Keratinocyte (primary cell): Measurements from ENCODE around the gene ABCB11. TPM values are rescaled to one million over a fixed set of nuclear protein-coding genes. Genes with fewer than 3 reads are reported as not detected.

Source experiments
- DNase-seq: peaks from one replicate; pipeline ENCODE4 v3.0.0-alpha.2; 2011; ENCODE audit warnings: low read depth, missing footprints, low spot score
- FAIRE-seq: peaks from 2 replicates; lab custom pipeline; 2011; peaks lifted over from hg19 to GRCh38; lab: Jason Lieb, UNC
- H2AFZ ChIP-seq: 2 replicates; pipeline ENCODE4 v1.6.0; 2012; ENCODE audit warnings: low read length, control low read depth, inconsistent platforms; ENCODE audit not compliant: control insufficient read depth
- H3K27ac ChIP-seq: 2 replicates; pipeline ENCODE4 v1.5.1; 2011; ENCODE audit warnings: low read length; ENCODE audit not compliant: control insufficient read depth, insufficient read depth
- H3K27me3 ChIP-seq: 3 replicates; pipeline ENCODE4 v1.6.0; 2011; ENCODE audit warnings: low read length; ENCODE audit not compliant: control insufficient read depth, insufficient read depth; ENCODE audit errors: extremely low read depth
- H3K36me3 ChIP-seq, 2 experiments: 2 replicates in 1 of 2; 3 replicates in 1 of 2; pipeline ENCODE4 v1.5.1; 2011; ENCODE audit warnings: low read length in 2 of 2, mild to moderate bottlenecking in 1 of 2; ENCODE audit not compliant: control insufficient read depth in 2 of 2, insufficient read depth in 2 of 2; ENCODE audit errors: extremely low read depth in 1 of 2
- H3K4me1 ChIP-seq: 3 replicates; pipeline ENCODE4 v1.5.1; 2011; ENCODE audit warnings: low read length; ENCODE audit not compliant: control insufficient read depth, insufficient read depth; ENCODE audit errors: extremely low read depth
- H3K4me2 ChIP-seq: 3 replicates; pipeline ENCODE4 v1.6.0; 2011; ENCODE audit warnings: low read depth, low read length; ENCODE audit not compliant: control insufficient read depth, insufficient read depth; ENCODE audit errors: extremely low read depth
- H3K4me3 ChIP-seq, 3 experiments: fragments of 200-600 bp in 1 of 3; sonication (generic) in 1 of 3; 2 replicates in 2 of 3; 3 replicates in 1 of 3; pipeline ENCODE4 v1.5.1; 2011 to 2016; ENCODE audit warnings: low read length in 3 of 3, mild to moderate bottlenecking in 3 of 3, control low read depth in 2 of 3, inconsistent platforms in 1 of 3, low read depth in 1 of 3, mixed read lengths in 1 of 3, mixed run types in 1 of 3, moderate library complexity in 1 of 3; ENCODE audit not compliant: control insufficient read depth in 2 of 3, insufficient read depth in 2 of 3; ENCODE audit errors: extremely low read depth in 1 of 3
- H3K79me2 ChIP-seq: 2 replicates; pipeline ENCODE4 v1.6.0; 2012; ENCODE audit warnings: low read length; ENCODE audit not compliant: control insufficient read depth, insufficient read depth
- H3K9ac ChIP-seq: 3 replicates; pipeline ENCODE4 v1.6.0; 2011; ENCODE audit warnings: low read length; ENCODE audit not compliant: control insufficient read depth, insufficient read depth; ENCODE audit errors: extremely low read depth
- H3K9me1 ChIP-seq: 3 replicates; pipeline ENCODE4 v1.6.0; 2011; ENCODE audit warnings: low read length; ENCODE audit not compliant: control insufficient read depth, insufficient read depth; ENCODE audit errors: extremely low read depth
- H3K9me3 ChIP-seq: 2 replicates; pipeline ENCODE4 v1.5.1; 2012; ENCODE audit warnings: low read depth, low read length; ENCODE audit not compliant: control insufficient read depth
- H4K20me1 ChIP-seq: 3 replicates; pipeline ENCODE4 v1.6.0; 2011; ENCODE audit warnings: low read length; ENCODE audit not compliant: control insufficient read depth, insufficient read depth; ENCODE audit errors: extremely low read depth
- CTCF ChIP-seq, 3 experiments: IDR thresholded peaks in 1 of 3; conservative IDR thresholded peaks in 1 of 3; optimal IDR thresholded peaks in 1 of 3; 2 replicates in 2 of 3; 3 replicates in 1 of 3; pipeline versions ENCODE3 to v1.5.1; 2011; ENCODE audit warnings: low read length in 3 of 3, mild to moderate bottlenecking in 3 of 3, moderate library complexity in 2 of 3, control low read depth in 1 of 3, inconsistent platforms in 1 of 3; ENCODE audit not compliant: insufficient read depth in 2 of 3; ENCODE audit errors: extremely low read depth in 1 of 3
- EZH2 ChIP-seq: IDR thresholded peaks from one replicate; pipeline ENCODE4 v1.6.1; 2012; ENCODE audit warnings: inconsistent platforms, mild to moderate bottlenecking, low read length, moderate library complexity
- dilution Hi-C: fragments of 300-500 bp; cut with MboI; formaldehyde crosslinking; loops from one replicate; pipeline ENCODE4 v1.7.0; 2020; ENCODE audit warnings: low sequenced_read_pairs; ENCODE audit not compliant: extremely low pct_ligation_motif_present
- polyA plus RNA-seq, 5 experiments: library from polyadenylated mRNA; depleted of rRNA in 3 of 5; stranded (reverse) in 3 of 5; stranded (forward) in 1 of 5; unstranded in 1 of 5; fragments of >200 nt; gene quantifications; 1 replicate in 1 of 5; 2 replicates in 3 of 5; 3 replicates in 1 of 5; pipeline versions ENCODE4 v1.2.1 to v1.2.3, GENCODE V29; 2011 to 2012; ENCODE audit warnings: missing spikeins in 2 of 5, low read depth in 1 of 5, low replicate concordance in 1 of 5

ABCB11 gene
- polyA plus RNA-seq, 1 donor (not counting 4 experiments of a cell fraction or from before 2014, with no cell fraction given): 0.03 TPM

GRCh38 chr2:169036736-169037440, 5.8 kb upstream of the ABCB11 start:
- Histone ChIP-seq H4K20me1 (no peaks in the 10 kb centered on the region), H3K4me3 (no peak overlapping the region), H3K36me3 (no peaks in the 10 kb centered on the region), H2AFZ (no peak overlapping the region), H3K27ac (no peak overlapping the region), H3K9me1 (no peaks in the 10 kb centered on the region), H3K27me3 (no peaks in the 10 kb centered on the region), H3K9me3 (no peaks in the 10 kb centered on the region), H3K9ac (no peak overlapping the region), H3K79me2 (no peaks in the 10 kb centered on the region), H3K4me1 (peaks cover 14% of the 10 kb centered on the region), H3K4me2 (no peak overlapping the region)
- no peak for FAIRE-seq
- dilution Hi-C loops: no loop called here
- TF ChIP-seq EZH2: no peak
- no peak for TF ChIP-seq CTCF (optimal IDR thresholded peaks at IDR 0.05 in 1 of 3, IDR thresholded peaks at IDR 0.05 in 1 of 3, conservative IDR thresholded peaks at IDR 0.05 in 1 of 3; ENCODE audit: extremely low read depth in 1 of 3, insufficient read depth in 2 of 3, low read length in 3 of 3)
- no peak for DNase-seq

GRCh38 chr2:169035887-169036286, 4.8 kb upstream of the ABCB11 start:
- Histone ChIP-seq H3K9me1 (no peaks in the 10 kb centered on the region), H3K9ac (no peak overlapping the region), H3K27me3 (no peaks in the 10 kb centered on the region), H3K4me3 (no peak overlapping the region), H3K4me1 (peaks cover 14% of the 10 kb centered on the region), H3K79me2 (no peaks in the 10 kb centered on the region), H3K27ac (no peak overlapping the region), H3K9me3 (no peaks in the 10 kb centered on the region), H4K20me1 (no peaks in the 10 kb centered on the region), H3K4me2 (no peak overlapping the region), H2AFZ (no peak overlapping the region), H3K36me3 (no peaks in the 10 kb centered on the region)
- no peak for DNase-seq
- dilution Hi-C loops: no loop called here
- TF ChIP-seq CTCF (optimal IDR thresholded peaks at IDR 0.05 in 1 of 3, IDR thresholded peaks at IDR 0.05 in 1 of 3, conservative IDR thresholded peaks at IDR 0.05 in 1 of 3; ENCODE audit: extremely low read depth in 1 of 3, insufficient read depth in 2 of 3, low read length in 3 of 3) (no peak), EZH2 (no peak)
- FAIRE-seq: no peak
